Stimulated activated CD4-positive, alpha-beta T cell treated with anti-CD3 and anti-CD28 coated beads, Interleukin-2, amount 100 ng/mL, for 4 hours (primary cell): ENCODE results near the gene TEX19.
"Not testable (repeated sequence)": the region's sequence is repeated elsewhere in the genome, so short reads cannot be mapped to it uniquely, and the experiment has no call there.

Experiments used
- DNase-seq: peaks from one replicate; pipeline ENCODE4 v3.0.0-alpha.2; 2020; ENCODE audit warnings: low read depth

Gene TEX19

DNA sequence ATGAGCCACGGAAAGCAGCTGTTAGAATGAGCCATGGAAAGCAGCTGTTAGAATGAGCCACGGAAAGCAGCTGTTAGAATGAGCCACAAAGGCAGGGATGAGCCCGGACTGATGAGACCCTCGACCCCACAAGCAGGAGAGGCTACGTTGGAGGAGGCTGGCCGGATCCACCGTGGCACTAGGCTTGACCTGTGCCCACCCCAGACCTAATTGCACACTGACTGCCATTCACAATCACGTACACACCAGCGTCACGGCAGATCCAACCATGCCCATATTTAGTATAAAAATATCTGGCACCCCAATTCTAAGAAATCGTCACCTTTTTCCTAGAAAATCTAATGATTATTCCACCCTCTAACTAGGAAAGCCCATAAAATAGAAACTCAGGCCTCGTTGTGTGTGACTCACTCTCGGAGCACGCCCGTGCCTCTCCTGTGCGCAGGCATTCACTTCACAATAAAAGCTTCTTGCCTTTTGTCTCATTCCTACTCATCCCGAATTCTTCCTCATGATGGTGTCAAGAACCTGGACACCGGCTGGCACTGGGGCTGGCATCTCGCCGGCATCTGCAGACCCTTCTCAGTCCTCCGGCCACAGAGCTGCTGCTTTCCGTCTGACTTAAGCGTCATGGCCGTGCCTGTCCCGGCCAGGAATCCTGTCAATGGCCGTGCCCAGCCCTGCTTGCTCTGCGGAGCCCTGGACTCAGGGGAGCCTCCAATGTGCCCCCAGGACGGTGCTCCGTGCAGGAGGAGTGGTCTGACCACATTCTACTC lies 20.0 kb upstream of the TEX19 start:
- DNase-seq = no peak

DNA sequence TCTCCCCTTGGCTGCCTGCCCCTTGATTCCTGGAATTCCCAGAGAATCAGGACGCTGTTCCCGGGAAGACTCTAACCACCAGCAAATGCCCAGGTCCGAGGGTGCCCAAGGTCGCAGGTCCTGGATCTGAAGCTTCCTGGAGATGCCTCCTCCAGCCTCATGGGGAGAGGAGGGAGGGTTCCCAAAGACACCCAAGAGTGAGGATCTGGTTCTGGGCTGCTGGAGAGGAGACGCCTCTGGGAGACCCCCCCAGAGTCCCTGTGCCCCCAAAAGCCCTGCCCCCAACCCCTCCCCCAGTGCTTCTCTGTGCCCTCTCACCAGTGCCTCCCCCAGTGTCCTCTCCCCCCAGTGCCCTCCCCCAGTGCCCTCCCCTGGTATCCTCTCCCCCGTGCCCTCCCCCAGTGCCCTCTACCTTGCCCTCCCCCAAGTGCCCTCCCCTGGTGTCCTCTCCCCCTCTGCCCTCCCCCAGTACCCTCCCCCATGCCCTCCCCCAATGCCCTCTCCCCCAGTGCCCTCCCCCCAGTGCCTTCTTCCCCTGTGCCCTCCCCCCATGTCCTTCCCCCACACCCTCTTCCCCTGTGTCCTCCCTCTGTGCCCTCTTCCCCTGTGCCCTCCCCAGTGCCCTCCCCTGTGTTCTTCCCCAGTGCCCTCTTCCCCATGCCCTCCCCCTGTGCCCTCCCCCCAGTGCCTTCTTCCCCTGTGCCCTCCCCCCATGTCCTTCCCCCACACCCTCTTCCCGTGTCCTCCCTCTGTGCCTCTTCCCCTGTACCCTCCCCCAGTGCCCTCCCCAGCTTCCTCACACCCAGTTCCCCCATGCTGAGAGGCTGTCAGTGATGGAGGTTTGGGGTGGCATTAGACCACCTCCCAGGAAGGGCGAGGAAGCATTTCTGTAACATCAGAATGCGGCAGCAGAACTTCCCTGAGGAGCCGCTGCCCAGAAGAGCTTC lies 19.1 kb upstream of the TEX19 start:
- DNase-seq = no peak

DNA sequence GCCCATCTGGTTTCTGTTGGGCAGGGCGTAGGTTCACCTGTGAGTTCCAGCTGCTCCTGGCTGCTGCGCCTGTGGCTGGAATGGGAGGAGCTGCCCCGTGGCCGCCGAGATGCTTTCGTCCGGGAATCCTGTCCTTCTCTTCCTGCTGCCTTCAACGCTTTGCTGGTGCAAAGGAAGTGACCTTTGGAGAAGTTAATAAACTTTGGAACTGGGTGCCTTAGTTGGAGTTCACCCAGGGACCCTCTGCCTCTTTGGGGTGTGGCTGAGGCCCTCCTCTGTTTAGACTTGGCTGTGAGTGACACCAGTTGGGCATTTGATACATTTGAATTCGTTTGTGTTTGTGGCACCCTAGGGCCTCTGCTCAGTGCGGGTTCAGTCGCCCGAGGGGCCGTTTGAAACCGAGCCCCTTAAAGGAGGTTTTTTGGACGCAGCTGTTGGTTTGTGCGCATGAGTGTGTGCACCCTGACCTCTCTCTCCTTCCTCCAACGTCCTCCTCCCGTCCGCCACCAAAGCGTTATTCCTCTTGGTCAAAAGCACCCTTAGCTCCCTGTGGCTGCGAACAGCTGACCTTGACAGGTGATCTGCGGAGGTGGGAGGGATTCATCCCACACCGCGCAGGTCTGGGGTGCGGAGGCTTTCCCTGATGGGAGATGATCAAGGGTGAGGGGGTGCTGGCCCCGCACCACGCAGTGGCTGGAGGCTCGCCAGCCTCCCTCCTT lies 16.5 kb upstream of the TEX19 start:
- no peak for DNase-seq

DNA sequence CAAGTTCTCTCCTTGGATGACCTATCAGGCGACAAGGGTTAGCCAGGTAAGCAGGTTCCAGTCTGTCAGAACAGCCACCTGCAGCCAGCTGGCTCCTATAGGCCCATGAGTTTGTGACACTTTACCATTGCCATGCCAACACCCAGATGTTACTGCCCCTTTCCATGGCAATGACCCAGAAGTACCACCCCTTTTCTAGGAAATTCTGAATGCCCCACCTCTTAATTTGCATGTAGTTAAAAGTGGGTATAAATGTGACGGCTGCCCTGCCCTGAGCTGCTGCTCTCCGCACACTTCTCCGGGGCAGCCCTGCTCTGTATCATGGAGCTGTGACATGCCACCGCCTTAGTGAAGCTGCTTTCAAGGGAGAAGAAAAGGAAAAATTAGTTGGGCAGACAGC lies 15.5 kb upstream of the TEX19 start:
- DNase-seq = no peak

DNA sequence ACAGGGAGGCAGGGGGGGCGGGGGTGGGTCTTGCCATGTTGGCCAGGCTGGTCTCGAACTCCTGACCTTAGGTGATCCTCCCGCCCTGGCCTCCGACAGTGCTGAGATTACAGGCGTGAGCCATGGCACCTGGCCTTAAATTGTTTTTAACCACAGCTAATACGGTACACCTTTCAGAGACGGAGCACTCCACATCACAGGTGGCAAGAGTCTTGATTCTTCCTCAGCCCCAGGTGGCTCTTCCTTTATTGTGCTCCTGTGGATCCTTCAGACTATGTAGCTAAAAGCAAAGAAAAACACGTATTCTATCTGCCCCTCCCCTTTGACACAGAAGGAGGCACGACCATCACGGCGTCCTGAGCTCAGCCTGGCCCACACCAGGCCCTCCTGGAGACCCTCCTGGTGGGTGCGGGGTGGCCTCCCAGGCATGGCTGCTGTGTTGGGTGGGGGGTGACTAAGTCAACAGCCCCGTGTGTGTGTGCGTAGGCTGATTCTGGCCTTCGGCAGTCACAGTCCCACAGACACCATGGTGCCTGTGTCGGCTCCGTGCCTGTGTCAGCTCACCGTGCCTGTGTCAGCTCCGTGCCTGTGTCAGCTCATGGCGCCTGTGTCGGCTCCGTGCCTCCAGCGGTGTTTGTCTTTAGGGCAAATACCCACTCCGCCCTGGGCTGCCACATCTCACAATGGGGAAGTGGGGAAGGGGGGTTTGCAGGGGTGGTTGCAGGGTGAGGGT lies 14.7 kb upstream of the TEX19 start:
- DNase-seq = no peak

DNA sequence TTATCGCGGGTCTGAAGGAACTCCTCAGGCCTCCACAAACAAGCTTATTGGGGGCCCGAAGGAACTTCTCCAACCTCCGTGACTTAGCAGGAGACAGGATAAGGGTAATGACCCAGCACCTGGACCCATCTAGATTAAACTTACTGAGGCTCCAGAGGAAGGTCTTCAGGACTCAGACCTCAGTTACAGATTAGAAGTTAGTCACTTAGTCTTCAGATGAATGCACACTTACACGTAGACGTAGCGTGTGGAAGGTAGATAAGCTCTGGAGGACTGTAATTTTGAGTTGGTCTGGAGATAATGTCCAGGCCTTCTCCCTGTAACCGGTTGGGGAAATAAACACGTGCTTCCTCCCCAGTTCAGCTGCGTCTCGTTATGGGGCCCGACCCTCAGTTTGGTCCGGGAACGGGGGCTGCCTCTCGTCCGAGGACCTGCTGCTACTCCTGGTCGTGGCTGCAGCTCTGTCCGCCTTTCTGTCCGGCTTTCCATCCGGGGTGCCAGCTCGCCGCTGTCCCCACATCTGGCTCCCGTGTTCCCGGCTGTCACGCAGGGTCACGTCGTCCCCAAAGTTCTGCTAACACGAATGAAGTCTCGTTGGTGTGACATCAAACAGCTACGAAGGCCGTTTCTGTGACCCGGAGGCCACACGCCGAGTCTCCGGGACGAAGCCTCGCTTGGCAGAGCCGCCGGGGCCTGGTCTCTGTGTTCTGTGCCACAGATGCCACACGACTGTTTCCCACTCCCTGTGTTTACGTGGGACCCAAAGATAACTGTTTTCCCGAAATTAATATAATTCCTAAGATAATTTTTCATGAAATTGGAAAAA lies 13.7 kb upstream of the TEX19 start:
- DNase-seq = no peak

DNA sequence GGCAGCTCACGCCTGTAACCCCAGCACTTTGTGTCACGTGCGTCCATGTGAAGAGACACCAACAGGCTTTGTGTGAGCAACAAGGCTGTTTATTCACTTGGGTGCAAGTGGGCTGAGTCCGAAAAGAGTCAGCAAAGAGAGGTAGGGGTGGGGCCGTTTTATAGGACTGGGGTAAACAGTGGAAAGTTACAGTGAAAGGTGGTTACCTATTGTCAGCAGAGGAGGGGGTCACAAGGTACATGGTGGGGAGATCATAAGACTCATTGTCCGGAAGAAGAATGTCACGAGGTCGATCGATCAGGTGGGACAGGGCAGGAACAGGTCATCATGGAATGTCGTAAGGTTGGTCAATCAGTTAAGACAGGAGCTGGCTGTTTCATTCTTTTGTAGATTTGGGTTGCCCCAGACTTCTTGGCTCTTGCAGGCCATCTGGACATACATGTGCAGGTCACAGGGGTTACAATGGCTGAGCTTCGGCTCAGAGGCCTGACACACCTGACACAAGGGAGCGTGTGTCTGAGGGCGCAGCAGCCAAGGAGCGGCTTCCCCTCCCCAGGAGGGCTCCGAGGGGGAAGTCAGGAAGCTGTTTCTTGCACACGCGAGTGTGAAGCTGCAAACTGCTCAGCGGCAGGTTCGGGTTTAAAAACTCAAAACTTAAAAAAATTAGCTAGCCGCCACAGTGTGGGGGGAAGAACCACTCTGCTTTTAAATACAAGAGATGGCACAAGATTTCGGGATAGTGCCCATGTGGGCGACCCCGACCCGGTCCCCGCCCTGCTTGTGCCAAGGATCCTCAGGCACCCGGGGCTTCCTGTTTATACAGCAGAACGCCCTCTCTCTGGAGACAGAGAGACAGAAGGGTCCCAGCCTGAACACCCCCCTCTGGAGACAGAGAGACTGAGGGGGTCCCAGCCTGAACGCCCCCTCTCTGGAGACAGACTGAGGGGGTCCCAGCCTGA lies 12.4 kb upstream of the TEX19 start:
- DNase-seq = no peak

DNA sequence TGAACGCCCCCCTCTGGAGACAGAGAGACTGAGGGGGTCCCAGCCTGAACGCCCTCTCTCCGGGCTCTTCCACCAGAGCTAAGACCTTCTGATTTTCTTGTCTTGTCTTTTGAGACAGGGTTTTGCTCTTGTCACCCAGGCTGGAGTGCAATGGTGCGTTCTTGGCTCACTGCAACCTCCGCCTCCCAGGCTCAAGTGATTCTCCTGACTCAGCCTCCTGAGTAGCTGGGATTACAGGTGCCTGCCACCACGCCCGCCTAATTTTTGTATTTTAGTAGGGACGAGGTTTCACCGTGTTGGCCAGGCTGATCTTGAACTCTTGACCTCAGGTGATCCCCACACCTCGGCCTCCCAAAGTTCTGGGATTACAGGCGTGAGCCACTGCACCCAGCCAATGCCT lies 11.1 kb upstream of the TEX19 start:
- DNase-seq = not testable (repeated sequence)

DNA sequence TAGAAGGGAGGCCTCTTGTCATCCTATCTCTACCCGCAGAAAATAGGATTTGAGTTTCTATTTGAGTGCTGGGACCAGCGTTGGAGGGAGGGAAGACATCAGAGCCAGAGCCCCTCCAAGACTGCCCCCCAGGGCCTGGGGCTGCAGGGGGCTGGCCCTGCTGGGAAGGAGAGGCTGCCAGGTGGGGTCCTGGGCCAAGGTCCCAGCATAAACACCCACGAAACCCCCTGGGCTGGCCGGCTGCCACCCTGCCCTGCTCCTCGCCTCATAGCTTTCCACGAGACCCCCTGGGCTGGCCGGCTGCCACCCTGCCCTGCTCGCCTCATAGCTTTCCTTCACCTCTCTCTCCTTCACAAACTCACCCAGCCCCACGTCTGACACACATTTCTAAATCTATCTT lies 10.6 kb upstream of the TEX19 start:
- DNase-seq = no peak

DNA sequence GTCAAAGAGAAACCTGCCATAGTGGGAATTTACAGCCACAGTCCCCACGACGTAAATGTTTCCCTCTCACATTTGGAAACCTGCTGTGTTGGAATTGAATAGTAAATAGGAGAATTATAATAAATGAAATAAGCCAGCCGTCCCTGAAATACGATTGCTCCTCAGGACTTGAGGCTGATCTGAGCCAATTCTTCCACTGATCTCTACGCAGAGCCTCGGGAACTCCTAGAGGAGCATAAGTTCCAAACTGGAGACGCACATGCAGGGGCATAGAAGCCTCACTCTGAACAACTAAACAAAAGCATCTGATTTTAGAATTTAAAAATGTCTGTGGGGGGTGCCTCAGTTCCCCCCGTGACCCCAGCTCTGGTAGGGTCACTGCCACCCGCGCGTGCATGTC lies 10.2 kb upstream of the TEX19 start:
- DNase-seq = no peak

DNA sequence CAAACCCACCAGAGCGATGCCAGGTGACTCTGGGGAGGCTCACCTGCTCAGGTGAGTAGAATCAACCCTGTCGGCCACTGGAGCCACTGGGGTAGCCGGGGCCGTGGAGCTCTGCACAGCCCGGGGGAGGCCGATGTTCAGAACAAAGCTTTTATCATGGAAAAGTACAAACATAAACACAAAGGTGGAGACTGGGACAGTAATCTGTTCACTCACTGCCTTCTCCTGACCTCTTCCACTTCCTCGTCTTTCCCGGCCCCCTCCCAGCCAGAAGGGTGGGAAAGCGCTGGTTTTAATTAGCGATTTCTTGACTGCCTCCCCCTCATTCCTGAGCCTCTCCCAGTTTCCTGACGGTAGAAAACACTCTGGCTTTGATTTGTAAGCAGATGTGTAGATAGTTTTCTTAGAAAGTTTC lies 9.8 kb upstream of the TEX19 start:
- DNase-seq = no peak

DNA sequence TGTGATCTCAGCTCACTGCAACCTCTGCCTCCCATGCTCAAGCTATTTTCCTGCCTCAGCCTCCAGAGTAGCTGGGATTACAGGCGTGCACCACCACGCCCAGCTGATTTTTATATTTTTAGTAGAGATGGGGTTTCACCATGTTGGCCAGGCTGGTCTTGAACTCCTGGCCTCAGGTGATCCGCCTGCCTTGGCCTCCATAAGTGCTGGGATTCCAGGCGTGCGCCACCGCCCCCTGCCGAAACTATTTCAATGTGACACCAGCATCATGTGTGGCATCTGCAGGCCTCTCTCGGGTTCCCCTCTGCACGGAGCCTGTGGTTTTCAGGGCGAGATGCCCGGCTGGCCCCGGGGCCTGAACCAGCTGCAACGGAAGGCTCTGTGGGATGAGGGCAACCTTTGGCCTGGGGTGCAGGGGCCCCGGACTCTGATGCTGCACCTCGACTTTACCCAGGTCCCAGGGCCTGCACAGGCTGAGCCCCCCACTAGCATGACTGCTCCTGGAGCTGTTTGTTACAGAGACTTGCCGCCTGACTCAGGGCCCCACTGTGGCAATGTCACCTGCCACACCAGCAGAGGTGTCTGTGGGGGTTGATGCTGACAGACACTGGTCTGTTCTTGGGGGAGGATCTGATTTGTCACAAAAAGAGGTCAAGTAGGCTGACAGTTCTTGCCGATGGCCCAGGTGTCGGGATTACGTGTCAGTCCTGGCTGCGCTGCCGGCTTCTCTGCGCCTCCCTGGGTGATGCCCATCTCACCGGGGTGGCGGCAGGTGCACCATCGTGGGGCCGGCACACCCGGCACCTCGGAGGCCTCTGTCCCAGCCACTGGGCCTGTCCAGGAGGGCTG lies 8.6 kb upstream of the TEX19 start:
- peak; percentile 19 for DNase-seq

DNA sequence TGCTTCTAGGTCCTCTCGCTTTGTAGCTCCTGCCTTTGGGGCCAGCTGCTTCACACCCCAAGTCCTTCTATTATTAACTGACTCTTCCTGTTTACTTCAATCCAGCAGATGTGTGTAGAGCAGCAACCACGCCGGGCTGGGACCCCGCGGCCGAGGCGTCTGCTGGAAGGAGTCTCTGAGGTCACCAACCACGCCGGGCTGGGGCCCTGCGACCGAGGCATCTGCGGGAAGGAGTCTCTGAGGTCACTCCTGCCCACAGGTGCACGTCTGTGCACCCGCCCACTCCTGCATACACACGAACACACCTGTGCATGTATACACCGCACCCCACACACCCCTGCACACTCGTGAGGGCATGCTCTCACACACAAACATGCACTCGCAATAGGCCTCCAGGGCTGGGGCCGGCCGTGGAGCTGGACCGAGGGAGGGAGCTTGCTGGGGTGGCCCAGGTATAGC lies 7.8 kb upstream of the TEX19 start:
- no peak for DNase-seq

DNA sequence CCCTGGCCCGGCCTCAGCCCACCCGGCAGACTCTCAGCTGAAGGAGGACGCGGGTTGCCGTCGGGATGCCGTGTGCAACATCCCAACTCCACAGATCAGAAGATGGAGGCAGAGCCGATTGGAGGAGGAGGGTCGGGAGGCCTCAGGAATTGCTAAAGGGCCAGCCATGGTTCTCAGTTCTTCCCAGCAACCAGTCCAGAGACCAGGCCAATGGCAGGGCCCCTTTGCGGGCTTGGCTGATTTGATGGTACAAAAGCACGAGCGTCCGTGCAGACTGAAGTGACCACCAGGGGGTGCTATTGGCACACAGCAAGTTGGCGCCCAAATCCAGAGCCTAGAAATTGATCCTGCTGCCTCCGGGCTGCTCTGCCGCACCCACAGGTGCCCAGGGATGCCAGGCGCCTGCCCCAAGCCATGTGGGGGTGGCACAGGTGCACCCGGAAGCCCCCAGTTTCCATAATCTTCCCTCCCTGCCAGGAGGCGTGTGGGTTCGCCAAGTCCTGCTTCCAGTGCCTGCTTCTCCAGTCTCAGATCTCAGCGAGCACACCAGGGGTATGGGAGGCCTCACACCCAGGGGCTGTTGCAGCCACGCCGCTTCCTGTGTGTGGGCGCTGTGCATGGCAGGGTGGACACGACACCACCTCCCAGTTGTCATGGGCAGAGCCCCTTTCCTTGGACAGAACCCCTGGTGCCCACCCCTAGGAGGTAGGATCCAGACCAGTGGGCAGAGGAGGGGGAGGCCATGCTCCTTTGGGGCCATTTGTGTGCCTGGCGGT lies 7.1 kb upstream of the TEX19 start:
- DNase-seq = peak; percentile 72

DNA sequence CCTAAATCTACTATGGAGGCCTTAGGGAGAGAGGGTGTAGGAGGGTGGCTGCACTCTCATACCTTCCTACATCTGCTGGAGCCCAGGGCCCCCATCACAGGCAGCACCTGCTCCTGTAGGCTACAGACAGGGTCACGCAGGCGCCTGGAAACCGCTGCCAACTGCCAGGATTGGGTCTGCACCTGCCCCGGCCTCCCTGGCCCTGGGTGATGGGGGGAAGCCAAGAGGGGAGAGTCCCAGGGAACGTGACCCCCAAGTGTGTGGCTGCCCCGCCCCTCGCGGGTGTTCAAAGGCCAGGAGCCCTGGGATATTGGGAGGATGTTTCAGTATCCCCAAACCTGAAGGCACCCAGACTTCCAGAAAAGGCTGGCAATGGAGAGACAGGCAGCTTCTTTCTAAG lies 5.6 kb upstream of the TEX19 start:
- no peak for DNase-seq

DNA sequence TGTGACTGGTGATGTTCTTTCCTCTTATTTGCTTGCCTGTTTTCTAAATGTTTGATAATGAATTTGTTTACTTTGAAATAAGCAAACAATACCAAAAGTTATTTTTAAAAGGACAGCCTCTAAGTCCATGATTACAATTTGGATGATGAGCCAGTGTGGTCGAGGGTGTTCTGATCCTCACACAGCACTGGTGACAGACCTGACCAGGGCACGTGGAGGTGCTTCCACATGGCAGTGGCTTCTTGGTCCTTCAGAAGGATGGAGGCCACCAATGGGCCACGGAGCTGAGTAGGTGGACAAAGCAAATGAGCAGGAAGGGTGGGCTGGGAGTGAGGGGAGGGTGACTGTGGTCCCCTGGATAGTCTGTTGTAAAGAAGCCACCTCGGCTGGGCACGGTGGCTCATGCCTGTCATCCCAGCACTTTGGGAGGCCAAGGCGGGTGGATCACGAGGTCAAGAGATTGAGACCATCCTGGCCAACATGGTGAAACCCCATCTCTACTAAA lies 4.2 kb upstream of the TEX19 start:
- no peak for DNase-seq

DNA sequence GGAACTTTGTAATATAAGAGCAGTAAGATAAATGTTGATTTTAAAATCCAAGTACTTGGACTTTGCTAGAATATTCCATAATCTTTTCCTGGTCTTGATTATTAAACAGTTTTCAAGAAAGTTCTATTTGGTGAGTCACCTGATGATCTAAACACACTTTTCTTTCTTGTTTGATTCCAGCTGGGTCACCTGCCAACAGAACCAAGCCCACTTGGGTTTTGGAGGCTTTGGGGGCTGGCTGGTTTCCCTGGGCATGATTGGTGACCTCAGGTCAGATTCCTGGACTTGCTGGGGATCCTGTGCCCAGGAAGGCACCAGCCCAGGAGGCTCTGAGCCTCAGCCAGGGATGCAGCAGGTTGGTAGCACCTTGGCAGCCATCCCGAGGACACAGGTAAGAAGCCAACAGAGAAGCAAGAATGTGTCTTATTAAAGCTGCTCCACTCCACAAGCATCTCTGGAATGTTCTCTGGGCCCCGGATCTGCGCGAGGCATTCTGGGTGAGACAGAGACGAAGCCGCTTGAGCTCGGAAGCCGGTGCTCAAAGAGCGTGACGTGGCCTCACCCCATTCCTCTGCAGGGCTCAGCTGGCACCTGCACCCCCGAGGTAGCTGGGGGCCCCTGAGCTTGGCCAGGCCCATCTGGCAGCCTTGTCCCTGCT lies 3.1 kb upstream of the TEX19 start:
- DNase-seq = no peak
